KBM-7 (cell line): Measurements from ENCODE around the gene EID1.
"Not testable (repeated sequence)": the region's sequence is repeated elsewhere in the genome, so short reads cannot be mapped to it uniquely, and the experiment has no call there.

Experiments
- DNase-seq: peaks from one replicate; pipeline ENCODE4 v3.0.0-alpha.2; 2015
- in situ Hi-C: fragments of 300-500 bp; cut with MboI; formaldehyde crosslinking; loops from 2 replicates; pipeline ENCODE4 v1.14.3; 2020; ENCODE audit warnings: low sequenced_read_pairs, low pct_unique_long_range_greater_than_20kb, mixed read lengths

EID1 gene

GRCh38 chr15:48877630-48878595 is at the start of gene EID1:
Gene EID1, plus strand, starts transcription at chr15:48878134. Its CDS starts 43 bp downstream, at chr15:48878177.
- in situ Hi-C loops, result no loop called here
- peak; percentile 96 for DNase-seq

GRCh38 chr15:48828471-48828870 is 49.5 kb upstream of the EID1 start:
- in situ Hi-C loops, result loop anchor here (25.0 kb wide), 1 partner anchor 466 kb away; no protein-coding TSS in a partner anchor
- DNase-seq, result no peak

- no peak for DNase-seq
- in situ Hi-C loops, result loop anchor here (25.0 kb wide), 1 partner anchor 467 kb away; no protein-coding TSS in a partner anchor
Observed at GRCh38 chr15:48828906-48829305, 49.0 kb upstream of the EID1 start.

- in situ Hi-C loops, result loop anchor here (25.0 kb wide), 1 partner anchor 470 kb away; no protein-coding TSS in a partner anchor
- no peak for DNase-seq
Observed at GRCh38 chr15:48832648-48833047, 45.3 kb upstream of the EID1 start.

- in situ Hi-C loops, result loop anchor here (25.0 kb wide), 1 partner anchor 471 kb away; no protein-coding TSS in a partner anchor
Observed at GRCh38 chr15:48833526-48834239, 44.3 kb upstream of the EID1 start.

GRCh38 chr15:48834756-48835155 is 43.2 kb upstream of the EID1 start:
- no peak for DNase-seq
- in situ Hi-C loops, result loop anchor here (25.0 kb wide), 1 partner anchor 472 kb away; no protein-coding TSS in a partner anchor

More at GRCh38 chr15:48833526-48834239, 44.3 kb upstream of the EID1 start:
- DNase-seq, result no peak

GRCh38 chr15:48842501-48842900 is 35.4 kb upstream of the EID1 start:
- DNase-seq, result no peak
- in situ Hi-C loops, result loop anchor here (25.0 kb wide), 1 partner anchor 480 kb away; no protein-coding TSS in a partner anchor

- DNase-seq, result no peak
- in situ Hi-C loops, result loop anchor here (25.0 kb wide), 1 partner anchor 483 kb away; no protein-coding TSS in a partner anchor
Observed at GRCh38 chr15:48845123-48845522, 32.8 kb upstream of the EID1 start.

- in situ Hi-C loops, result loop anchor here (25.0 kb wide), 1 partner anchor 1312 kb away; no protein-coding TSS in a partner anchor
- no peak for DNase-seq
Observed at GRCh38 chr15:48850648-48851047, 27.3 kb upstream of the EID1 start.

- in situ Hi-C loops, result loop anchor here (25.0 kb wide), 1 partner anchor 1310 kb away; no protein-coding TSS in a partner anchor
Observed at GRCh38 chr15:48851956-48852355, 26.0 kb upstream of the EID1 start.

GRCh38 chr15:48854434-48854833 is 23.5 kb upstream of the EID1 start:
- in situ Hi-C loops, result loop anchor here (25.0 kb wide), 1 partner anchor 1308 kb away; no protein-coding TSS in a partner anchor
- DNase-seq, result not testable (repeated sequence)

More at GRCh38 chr15:48851956-48852355, 26.0 kb upstream of the EID1 start:
- DNase-seq, result no peak

GRCh38 chr15:48855501-48856440 is 22.2 kb upstream of the EID1 start:
- in situ Hi-C loops, result loop anchor here (25.0 kb wide), 1 partner anchor 1307 kb away; no protein-coding TSS in a partner anchor
- peak; percentile 47 for DNase-seq

- no peak for DNase-seq
Observed at GRCh38 chr15:48856942-48857341, 21.0 kb upstream of the EID1 start.

GRCh38 chr15:48858401-48858800 is 19.5 kb upstream of the EID1 start:
- peak; percentile 26 for DNase-seq
- in situ Hi-C loops, result loop anchor here (25.0 kb wide), 1 partner anchor 1304 kb away; no protein-coding TSS in a partner anchor

More at GRCh38 chr15:48856942-48857341, 21.0 kb upstream of the EID1 start:
- in situ Hi-C loops, result loop anchor here (25.0 kb wide), 1 partner anchor 1305 kb away; no protein-coding TSS in a partner anchor

- no peak for DNase-seq
- in situ Hi-C loops, result loop anchor here (25.0 kb wide), 1 partner anchor 1303 kb away; no protein-coding TSS in a partner anchor
Observed at GRCh38 chr15:48859426-48859825, 18.5 kb upstream of the EID1 start.

GRCh38 chr15:48861813-48862431 is 16.0 kb upstream of the EID1 start:
- in situ Hi-C loops, result loop anchor here (25.0 kb wide), 1 partner anchor 1300 kb away; no protein-coding TSS in a partner anchor
- DNase-seq, result peak; percentile 57

- in situ Hi-C loops, result loop anchor here (25.0 kb wide), 1 partner anchor 1300 kb away; no protein-coding TSS in a partner anchor
- no peak for DNase-seq
Observed at GRCh38 chr15:48862705-48863104, 15.2 kb upstream of the EID1 start.
